ENCODE measurements around the gene BCAT1.
"Not testable (repeated sequence)": the region's sequence is repeated elsewhere in the genome, so short reads cannot be mapped to it uniquely, and the experiment has no call there.

The BCAT1 gene

DNA sequence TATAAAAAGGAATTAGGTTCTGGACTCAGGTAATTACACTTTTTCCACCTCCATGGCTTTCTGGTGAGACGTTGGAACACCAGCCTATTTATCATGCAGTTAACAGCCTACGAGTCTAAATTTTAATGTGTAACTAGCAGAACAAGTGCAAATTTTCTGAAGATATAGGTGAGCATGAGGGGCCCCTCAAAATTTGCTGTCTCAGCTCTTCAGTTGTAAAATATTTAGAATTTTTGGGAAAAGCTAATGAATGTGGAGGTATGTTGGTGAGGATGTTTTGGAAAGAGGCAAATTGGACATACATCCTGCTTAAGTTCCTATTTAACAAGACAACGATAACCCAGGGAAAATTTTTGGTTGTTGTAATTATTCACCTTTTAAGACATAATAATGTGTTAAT lies 25.3 kb upstream of the BCAT1 start:
- H3K4me3 Mint-ChIP-seq, result no peak overlapping the region
- no peaks in the 10 kb centered on the region for H3K4me1 Mint-ChIP-seq
- no peak overlapping the region for H3K27ac Mint-ChIP-seq
- ATAC-seq (no peak), DNase-seq (no peak)
- H3K27me3 Mint-ChIP-seq, result no peaks in the 10 kb centered on the region
- H3K9me3 Mint-ChIP-seq, result no peaks in the 10 kb centered on the region

DNA sequence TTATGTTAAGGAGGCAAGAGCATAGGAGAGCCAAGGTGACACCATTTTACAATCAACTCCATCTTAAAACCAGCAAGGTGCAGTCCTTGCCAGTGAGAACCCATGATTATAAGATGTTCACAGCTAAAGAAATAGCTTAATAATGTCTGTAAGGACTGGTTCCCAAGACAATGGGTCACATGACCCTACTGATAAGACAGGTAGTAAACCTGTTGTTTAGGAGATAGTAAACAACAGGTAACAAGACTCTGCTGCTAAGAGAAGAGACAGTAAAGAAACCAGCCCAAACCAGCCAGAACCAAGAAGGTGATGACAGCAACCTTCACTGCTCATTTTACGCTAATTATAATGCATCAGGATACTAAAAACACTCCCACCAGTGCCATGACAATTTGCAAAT lies 23.2 kb upstream of the BCAT1 start:
- Mint-ChIP-seq H3K27ac (no peak overlapping the region), H3K27me3 (no peaks in the 10 kb centered on the region), H3K4me1 (no peaks in the 10 kb centered on the region), H3K9me3 (no peaks in the 10 kb centered on the region), H3K4me3 (no peak overlapping the region)
- DNase-seq, result no peak
- ATAC-seq, result no peak

- no peaks in the 10 kb centered on the region for H3K9me3 Mint-ChIP-seq
- H3K27ac Mint-ChIP-seq, result no peak overlapping the region
- no peaks in the 10 kb centered on the region for H3K27me3 Mint-ChIP-seq
- H3K4me3 Mint-ChIP-seq, result no peak overlapping the region
- H3K4me1 Mint-ChIP-seq, result no peaks in the 10 kb centered on the region
- ATAC-seq, result no peak
- DNase-seq, result no peak
These were observed 21.3 kb upstream of the BCAT1 start for GRCh38 chr12:24970177-24970576.

DNA sequence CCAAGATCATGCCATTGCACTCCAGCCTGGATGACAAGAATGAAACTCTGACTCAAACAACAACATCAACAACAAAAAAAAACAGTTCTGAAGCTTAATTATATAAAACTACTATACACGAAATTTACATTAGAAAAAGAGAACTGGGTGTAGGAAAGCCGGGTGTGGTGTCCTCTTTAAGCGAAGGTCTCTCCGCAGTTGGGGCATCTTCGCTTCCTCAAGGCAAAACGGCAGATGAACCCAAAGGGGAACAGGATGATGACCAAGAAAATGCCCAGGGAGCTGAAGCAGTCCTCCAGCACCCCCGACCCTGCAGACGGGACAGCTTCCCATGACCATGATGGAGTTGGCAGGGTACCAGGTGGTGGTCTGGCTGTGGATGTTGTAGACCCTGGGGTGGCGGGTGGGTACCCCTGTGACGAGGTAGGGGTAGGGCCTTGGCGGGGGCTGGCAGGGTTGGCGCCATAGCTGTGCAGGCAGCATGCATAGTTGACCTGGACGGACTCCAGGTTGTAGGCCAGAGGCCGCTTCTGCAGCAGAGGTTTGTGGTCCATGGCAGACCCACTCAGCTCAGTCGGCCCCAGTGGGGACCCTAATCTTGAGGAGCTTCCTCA lies 18.2 kb upstream of the BCAT1 start:
- H3K9me3 Mint-ChIP-seq, result peaks cover 11 to 16% of the 10 kb centered on the region in 2 donors
- no peaks in the 10 kb centered on the region for H3K27me3 Mint-ChIP-seq
- DNase-seq, result no peak
- no peaks in the 10 kb centered on the region for H3K4me1 Mint-ChIP-seq
- no peak overlapping the region for H3K4me3 Mint-ChIP-seq
- no peak overlapping the region for H3K27ac Mint-ChIP-seq
- ATAC-seq, result no peak

GRCh38 chr12:24964342-24964741 lies 15.4 kb upstream of the BCAT1 start:
- DNase-seq (no peak), ATAC-seq (no peak)
- peaks cover 14 to 16% of the 10 kb centered on the region in 2 donors for H3K9me3 Mint-ChIP-seq
- H3K27ac Mint-ChIP-seq, result no peak overlapping the region
- H3K27me3 Mint-ChIP-seq, result peaks cover 8% of the 10 kb centered on the region
- H3K4me1 Mint-ChIP-seq, result peaks cover 13% of the 10 kb centered on the region
- no peak overlapping the region for H3K4me3 Mint-ChIP-seq

- Mint-ChIP-seq H3K4me3 (no peak overlapping the region), H3K9me3 (peaks cover 14 to 16% of the 10 kb centered on the region in 2 donors), H3K27ac (peak overlapping the region in 1 of 2 donors; percentile 37), H3K4me1 (peaks cover 18% of the 10 kb centered on the region), H3K27me3 (peaks cover 13% of the 10 kb centered on the region)
- ATAC-seq (peak; percentile 84), DNase-seq (peak; percentile 49 to 55)
These were observed 11.4 kb upstream of the BCAT1 start for GRCh38 chr12:24960222-24960855.

- H3K4me1 Mint-ChIP-seq, result peaks cover 32% of the 10 kb centered on the region
- DNase-seq, result not testable (repeated sequence)
These were observed 7.5 kb upstream of the BCAT1 start for GRCh38 chr12:24956351-24956750.

GRCh38 chr12:24955853-24956252 lies 7.0 kb upstream of the BCAT1 start:
- no peak for DNase-seq
- H3K4me3 Mint-ChIP-seq, result no peak overlapping the region
- no peak for ATAC-seq
- no peak overlapping the region for H3K27ac Mint-ChIP-seq
- H3K9me3 Mint-ChIP-seq, result peaks cover 0 to 3% of the 10 kb centered on the region in 2 donors
- peaks cover 15% of the 10 kb centered on the region for H3K27me3 Mint-ChIP-seq
- peaks cover 32% of the 10 kb centered on the region for H3K4me1 Mint-ChIP-seq

More at GRCh38 chr12:24956351-24956750, 7.5 kb upstream of the BCAT1 start:
- H3K9me3 Mint-ChIP-seq, H3K4me3 Mint-ChIP-seq, ATAC-seq, H3K27ac Mint-ChIP-seq: not testable (repeated sequence)
- H3K27me3 Mint-ChIP-seq, result peaks cover 17% of the 10 kb centered on the region

GRCh38 chr12:24955389-24955788 lies 6.5 kb upstream of the BCAT1 start:
- H3K27me3 Mint-ChIP-seq, result peaks cover 15% of the 10 kb centered on the region

DNA sequence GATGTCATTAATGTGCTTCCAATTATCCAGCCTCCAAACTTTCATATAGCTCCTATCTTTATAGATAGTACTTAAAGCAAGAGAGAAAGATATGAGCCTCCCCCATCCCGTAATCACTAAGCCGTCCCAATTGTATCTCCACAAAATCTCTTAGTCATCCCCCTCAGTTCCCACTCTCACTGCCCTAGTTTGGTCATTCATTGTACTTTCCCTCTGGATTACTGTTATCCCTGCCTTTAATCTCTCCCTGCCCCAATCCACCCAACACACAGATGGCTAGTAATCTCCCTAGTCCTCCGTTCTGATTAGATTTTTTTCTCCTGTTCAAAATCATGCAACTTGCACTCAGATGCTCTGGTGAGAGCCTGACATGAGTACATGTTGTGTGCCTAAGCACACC lies 5.4 kb upstream of the BCAT1 start:
- Mint-ChIP-seq H3K9me3 (no peaks in the 10 kb centered on the region), H3K4me1 (peaks cover 34% of the 10 kb centered on the region), H3K27me3 (peaks cover 15% of the 10 kb centered on the region), H3K27ac (no peak overlapping the region), H3K4me3 (no peak overlapping the region)
- ATAC-seq, result no peak
- DNase-seq, result no peak

More at GRCh38 chr12:24955389-24955788, 6.5 kb upstream of the BCAT1 start:
- DNase-seq (peak in 1 of 2 donors; percentile 54), ATAC-seq (peak; percentile 86)
- peaks cover 33% of the 10 kb centered on the region for H3K4me1 Mint-ChIP-seq
- H3K9me3 Mint-ChIP-seq, result peaks cover 0 to 1% of the 10 kb centered on the region in 2 donors
- no peak overlapping the region for H3K4me3 Mint-ChIP-seq
- no peak overlapping the region for H3K27ac Mint-ChIP-seq

GRCh38 chr12:24952389-24952788 lies 3.5 kb upstream of the BCAT1 start:
- Mint-ChIP-seq H3K27ac (no peak overlapping the region), H3K4me3 (no peak overlapping the region), H3K4me1 (peaks cover 40% of the 10 kb centered on the region), H3K27me3 (peaks cover 9% of the 10 kb centered on the region), H3K9me3 (no peaks in the 10 kb centered on the region)
- ATAC-seq (no peak), DNase-seq (no peak)

DNA sequence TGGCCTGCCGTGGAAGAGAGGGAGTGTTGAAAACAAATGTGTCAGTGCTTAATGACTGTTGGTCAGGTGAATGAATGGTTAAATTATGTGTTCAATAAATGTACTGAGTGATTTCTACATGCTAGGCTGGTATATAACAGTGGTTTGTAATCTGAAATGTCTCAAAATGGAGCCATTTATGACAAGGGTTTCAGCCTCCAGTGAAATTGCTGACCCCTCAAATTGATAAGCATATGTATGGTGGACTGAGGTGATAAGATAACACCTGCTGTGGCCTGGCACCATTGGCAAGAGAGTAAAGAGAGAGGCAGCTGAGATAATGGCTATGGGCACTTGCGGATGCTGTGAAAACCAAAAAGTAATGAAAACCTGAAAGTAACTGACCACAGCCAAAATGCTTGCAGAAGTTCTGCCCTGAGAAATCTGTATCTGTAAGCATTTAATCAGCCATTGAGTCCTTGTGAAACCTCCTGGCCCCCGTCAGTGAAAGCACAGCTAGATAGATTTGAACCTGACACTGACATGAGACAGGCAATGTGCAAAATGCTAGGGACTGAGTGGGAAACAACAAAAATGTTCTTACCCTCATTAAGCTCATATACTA lies 1.4 kb upstream of the BCAT1 start:
- Mint-ChIP-seq H3K4me1 (peaks cover 50% of the 10 kb centered on the region), H3K27ac (peak overlapping the region; percentile 5 to 26), H3K27me3 (peaks cover 9% of the 10 kb centered on the region), H3K4me3 (no peak overlapping the region), H3K9me3 (no peaks in the 10 kb centered on the region)
- DNase-seq (no peak), ATAC-seq (no peak)

DNA sequence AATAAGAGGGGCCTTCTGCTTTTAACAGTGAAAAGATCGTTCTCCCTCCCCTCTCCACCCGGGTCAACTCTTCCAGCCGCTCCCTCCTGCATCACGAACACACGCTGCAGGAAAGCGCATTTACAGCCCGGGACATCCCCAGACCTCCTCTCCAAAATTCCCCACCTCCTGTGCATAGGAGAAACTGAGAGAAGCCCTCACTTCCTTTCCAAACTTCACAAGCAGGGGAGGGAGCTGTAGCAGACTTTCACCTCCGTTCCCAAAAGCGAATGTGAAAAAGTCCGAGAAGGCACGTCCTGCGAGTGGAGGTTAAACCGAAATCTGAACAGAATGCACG lies 513 bp downstream of the BCAT1 start:
- no peaks in the 10 kb centered on the region for H3K9me3 Mint-ChIP-seq
- peak; percentile 55 for ATAC-seq
- peak overlapping the region; percentile 90 to 97 for H3K4me3 Mint-ChIP-seq
- H3K27ac Mint-ChIP-seq, result peak overlapping the region; percentile 93 to 100
- peak; percentile 45 to 59 for DNase-seq
- peaks cover 56% of the 10 kb centered on the region for H3K4me1 Mint-ChIP-seq
- peaks cover 18% of the 10 kb centered on the region for H3K27me3 Mint-ChIP-seq

DNA sequence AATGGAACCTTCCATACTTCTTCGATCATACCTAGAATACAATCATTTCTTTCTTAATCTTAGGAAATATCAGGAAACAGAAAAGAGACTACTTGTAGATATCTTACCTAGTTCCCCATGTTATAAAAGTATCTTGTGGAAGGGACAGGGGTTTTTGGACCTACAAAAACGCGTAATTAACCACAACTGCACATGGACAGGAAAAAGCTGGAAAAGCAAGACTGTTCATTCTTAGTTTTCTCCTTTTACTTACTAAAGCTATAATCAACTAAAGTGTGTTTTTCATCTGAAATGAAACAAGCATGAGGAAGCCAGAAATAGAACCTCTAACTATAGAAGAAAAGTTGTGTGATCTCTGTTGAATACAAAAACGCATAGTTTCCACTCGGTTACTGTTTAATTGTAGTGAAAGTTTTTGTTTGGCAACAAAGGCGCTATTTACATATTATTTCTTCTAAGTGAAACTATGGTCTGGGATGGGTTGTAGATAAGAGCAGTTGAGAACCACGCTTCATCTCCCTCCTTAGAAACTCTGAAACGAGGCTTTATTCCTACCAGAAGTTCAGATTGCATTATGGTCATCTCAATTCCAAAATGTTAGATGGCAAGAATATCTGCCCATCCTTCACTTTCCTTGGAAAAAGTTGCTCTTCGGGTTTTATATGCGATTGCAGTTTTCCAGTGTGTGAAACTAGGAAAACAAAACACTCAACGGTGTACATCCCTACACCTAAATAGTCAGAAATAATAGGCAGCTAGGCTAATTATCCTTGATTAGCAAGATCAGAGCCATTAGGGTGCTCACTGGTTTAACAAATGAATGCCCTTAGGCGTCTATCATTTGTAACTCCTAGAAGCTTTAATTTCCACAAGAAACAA lies 1.1 kb downstream of the BCAT1 start:
- Mint-ChIP-seq H3K27me3 (peaks cover 15% of the 10 kb centered on the region), H3K4me1 (peaks cover 51% of the 10 kb centered on the region)

DNA sequence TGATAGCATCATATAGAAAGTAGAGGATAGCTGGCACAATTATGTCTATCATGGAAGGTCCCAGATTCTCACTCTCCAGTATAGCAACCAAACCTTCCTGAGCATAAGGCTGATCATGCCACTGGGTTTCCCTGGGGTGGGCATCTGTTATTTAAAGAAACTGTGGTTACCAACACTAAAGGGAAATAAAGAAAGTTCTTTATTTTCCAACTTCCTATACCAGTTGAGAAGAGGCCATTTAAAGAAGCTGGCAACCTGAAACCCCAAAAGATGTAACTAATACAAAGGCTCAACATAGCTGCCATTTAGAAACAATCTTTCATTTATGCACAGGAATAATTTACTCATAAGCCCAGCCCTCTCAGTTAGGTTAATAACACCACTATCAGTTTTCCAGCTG lies 3.1 kb downstream of the BCAT1 start:
- no peak for ATAC-seq
- no peaks in the 10 kb centered on the region for H3K9me3 Mint-ChIP-seq
- H3K27ac Mint-ChIP-seq, result no peak overlapping the region
- H3K4me3 Mint-ChIP-seq, result peak overlapping the region; percentile 2 to 40
- no peak for DNase-seq
- H3K4me1 Mint-ChIP-seq, result peaks cover 50% of the 10 kb centered on the region
- H3K27me3 Mint-ChIP-seq, result peaks cover 19% of the 10 kb centered on the region

More for the DNA sequence above, 1.1 kb downstream of the BCAT1 start:
- ATAC-seq (peak; percentile 37), DNase-seq (no peak)
- Mint-ChIP-seq H3K27ac (peak overlapping the region; percentile 93 to 100), H3K4me3 (peak overlapping the region; percentile 90 to 97), H3K9me3 (no peaks in the 10 kb centered on the region)

All from stimulated activated naive CD8-positive, alpha-beta T cell treated with anti-CD3 and anti-CD28 coated beads, Interleukin-15, amount 100 ng/mL, for 72 hours (primary cell).